COLO829 (cell line): ENCODE results near the gene STIL.

Experiments used
- DNase-seq: peaks from one replicate; pipeline ENCODE4 v3.0.0; 2012; ENCODE audit warnings: low spot score

Gene STIL

DNA sequence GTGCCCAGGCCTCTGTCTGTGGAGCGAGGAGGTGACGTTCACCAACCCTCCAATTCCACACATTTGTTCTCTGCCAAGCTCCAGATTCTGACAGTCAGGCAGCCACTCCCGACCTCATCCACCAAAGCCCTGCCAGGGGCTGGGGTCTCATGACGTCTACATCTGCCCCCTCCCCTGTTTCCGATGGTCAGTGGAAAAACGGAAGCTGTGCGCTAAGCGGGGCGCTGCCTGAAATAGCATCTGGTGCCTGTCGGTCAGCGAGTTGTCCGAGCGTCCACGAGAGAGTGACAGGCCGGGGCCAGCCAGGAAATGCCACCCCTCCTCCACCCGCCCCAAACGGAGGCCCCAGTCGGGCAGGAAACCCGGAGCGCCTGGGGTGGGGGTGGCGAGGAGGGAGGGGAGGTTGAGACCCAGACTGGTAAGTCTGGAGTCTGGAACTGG is 78.7 kb downstream of the STIL start:
- DNase-seq: no peak

DNA sequence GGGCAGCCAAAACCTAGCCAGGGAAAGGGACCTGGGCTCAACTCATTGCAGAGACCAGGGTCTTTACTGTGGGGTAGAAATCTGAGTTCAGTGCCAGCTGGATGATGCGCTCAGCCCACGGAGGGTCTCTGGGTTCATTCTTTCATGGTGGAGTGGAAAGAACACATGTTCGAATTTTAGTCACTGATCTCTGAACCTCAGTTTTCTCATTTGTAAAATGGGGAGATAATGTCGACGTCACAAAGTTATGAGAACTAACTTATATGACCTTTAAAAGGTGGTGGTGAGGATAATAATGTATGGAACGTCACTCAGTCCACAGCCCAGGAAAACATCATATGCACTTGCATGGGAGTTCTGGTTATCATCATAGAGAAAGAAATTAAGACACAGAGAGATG is 80.8 kb downstream of the STIL start:
- no peak for DNase-seq

DNA sequence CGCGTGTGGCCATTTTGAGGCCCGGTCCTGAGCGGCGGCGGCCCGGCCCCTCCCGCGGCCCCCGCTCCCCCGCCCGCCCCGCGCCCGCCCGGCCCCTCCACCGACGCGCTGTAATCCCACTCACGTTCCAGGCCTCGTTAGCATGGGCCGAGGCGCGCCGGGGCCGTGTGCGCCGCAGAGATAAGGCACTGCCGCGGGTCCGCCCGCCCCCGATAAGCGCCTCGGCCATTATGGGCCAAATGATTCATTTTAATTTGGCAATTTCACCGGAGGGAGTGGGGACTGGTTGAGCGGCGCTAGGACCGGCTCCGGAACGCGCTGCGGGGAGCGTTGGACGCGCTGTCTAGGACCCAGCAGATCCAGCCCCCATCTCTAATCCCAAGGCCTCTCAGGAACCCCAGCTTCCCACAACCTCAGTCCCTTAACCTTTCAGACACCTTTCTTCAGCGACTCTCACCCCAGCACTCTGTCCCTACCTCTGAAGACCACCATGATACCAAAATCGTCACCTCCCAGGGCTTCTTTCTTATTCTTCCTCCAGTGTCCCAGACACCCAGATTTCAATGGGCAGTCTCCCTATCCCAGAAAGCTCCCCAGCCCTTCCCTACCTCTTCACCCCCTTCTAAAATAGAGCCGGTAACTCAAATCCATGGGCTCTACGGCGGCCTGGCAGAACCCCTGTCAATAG is 81.6 kb downstream of the STIL start, which contains the start of gene TAL1:
Gene TAL1, minus strand, starts transcription at position 39 of the 688 bp plus-strand sequence. CDS start 6,337 bp downstream, outside the sequence.
- no peak for DNase-seq

DNA sequence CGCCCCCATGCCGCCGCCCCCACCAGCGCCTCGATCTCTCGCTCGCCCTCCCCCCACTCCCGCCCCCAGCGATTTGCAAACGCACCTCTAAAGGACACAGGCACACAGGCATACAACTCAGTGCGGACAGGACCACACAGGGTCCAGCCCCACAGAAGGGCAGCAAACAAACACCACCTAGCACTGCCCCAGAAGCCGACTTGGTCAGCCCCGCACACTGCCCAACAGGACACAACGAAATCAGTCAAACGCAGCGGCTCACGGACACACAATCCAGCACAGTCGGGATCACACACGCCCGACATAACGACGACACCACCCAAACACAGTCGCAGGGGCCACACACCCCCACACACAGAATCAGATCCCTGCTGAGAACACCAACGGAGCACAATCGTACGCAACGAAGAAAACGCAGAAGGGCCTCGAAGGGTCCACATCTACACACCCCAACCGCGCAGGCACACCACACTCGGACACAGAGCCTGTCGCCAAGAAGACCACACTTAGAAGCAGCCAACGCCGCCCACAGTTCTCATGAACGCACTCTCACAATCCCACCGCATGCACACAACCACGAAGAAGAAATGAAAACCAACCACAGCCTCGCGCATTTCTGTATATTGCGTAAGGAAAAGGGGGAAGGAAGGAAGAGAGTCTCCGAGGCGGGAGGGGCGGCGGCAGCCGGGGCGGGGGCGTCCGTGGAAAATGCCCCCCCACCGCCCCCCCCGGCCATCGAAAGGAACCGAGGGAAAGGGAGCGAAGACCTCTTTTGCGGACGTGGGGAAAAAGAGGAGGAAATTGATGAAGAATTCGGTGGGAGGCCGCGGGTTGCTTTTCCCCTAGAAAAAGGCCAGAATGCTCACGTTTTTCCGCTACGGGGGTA is 82.4 kb downstream of the STIL start:
- DNase-seq: no peak

DNA sequence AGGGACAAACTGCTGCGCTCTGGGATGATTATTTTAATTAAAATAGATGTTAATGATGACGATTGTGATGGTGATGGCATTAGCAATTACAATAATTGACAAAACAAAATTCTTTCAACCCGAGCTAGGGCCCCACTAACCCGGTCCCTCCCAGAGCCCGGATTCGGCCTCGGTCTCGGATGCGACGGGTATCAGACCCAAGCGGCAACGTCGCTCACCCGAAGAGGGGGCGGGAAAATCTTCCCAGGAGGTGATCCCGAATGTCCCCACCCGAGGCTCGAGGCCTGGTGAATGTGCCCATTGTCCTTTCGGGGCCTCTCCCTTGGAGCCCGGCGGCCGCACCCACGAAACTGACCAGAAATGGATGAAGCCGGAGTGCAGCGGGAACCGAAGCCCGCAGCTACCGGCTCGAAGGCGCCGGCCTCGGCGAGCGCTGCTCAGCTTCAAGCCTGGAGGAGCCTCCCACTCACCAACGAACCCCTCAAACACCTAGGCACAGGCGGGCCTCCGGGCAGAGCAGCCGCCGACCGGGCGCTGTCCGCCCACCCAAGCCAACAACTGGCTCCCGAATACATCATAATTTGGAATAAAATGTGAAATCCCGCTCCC is 83.2 kb downstream of the STIL start:
- DNase-seq: no peak

DNA sequence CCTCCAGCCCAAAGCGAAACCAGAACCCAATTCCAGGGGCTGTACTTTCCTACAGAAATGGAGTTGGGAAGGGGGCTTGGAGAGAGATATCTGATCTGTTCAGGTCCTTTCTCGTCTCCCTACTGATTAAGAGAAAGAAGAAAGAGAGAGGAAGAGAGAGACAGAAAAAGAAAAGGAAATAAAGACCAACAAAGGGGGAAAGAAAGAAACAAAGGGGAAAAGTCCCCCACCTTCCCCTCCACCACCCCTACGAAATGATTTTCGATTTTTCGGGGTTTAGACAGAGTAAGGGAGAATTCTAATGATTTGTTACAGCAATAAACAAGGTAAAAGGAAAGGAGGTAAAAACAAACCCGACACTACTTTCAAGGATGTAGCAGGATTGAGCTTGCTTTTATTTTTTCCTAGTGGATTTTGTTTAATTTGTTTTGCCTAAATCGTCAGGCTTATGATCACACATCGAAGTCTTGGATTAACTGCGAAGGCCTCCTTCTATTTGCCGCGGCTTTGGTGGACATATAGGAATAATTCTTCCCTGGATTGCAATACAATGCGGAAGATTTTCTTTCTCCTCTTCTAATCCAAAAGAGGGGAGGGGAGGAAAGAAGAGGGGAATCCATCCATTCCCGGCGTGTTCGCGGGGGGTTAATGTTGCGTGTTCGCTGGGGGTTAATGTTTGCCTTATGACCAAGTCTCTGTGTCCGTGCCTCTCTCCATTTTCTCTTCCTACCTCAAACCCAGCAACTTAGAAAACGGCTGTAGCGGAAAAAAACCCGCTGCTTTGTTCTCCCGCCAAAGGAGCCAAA is 83.9 kb downstream of the STIL start:
- DNase-seq: no peak

DNA sequence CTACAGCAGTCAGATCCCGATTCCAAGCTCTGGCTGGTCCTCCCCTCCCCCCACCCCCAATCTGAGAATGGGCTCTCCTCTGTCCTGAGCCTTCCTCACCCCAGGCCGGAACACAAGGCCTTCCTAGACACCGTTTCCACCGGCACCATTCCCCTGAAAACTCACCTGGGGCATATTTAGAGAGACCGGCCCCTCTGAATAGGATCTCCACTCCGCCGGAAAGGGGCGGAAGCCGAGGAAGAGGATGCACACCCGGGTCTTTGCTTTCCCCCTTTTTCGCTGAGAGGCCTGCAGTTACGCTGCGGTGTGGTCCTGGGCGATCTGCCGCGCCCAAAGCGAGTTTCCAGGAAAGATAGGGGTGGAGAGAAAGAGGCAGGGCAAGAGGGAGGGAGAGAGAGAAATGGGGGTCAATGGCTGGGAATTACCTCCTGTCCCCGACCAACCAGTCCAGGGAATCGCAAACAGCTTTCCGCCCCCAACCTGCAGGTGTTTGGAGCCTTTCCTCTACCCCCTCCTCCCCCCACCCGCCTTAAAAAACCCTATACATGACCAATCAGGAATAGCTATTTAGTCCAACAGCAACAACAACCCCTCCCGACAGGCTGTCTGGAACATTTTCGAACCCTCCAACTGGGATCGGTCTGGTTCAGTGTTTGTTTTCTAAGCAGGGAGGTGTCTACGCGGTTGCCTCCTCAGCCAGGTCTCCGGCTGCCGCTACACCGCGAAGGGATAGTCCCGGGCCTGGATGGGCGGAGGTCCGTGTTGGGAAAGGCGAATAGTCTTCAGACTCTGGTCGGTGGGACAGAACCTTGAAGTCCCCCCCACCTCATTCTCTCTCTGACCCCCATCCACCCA is 84.7 kb downstream of the STIL start:
- DNase-seq: no peak

DNA sequence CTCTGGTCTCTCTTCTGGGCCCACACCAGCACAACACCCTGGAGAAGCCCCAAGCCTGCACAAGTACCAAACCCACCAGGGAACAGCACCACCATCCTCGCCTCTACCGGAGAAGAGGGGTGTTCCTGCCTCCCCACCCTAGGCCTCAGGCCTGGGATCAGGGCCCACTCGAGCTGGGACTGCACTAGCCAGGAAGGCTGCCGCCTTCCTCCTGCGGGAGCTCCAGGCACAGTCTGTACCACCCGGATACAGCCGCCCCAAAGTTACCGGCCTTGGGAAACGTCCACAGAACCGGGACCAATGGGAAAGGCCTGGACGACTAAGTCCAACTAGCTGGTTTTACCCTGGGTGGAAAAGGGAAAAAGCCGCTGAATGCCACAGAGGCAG is 85.3 kb downstream of the STIL start:
- no peak for DNase-seq

DNA sequence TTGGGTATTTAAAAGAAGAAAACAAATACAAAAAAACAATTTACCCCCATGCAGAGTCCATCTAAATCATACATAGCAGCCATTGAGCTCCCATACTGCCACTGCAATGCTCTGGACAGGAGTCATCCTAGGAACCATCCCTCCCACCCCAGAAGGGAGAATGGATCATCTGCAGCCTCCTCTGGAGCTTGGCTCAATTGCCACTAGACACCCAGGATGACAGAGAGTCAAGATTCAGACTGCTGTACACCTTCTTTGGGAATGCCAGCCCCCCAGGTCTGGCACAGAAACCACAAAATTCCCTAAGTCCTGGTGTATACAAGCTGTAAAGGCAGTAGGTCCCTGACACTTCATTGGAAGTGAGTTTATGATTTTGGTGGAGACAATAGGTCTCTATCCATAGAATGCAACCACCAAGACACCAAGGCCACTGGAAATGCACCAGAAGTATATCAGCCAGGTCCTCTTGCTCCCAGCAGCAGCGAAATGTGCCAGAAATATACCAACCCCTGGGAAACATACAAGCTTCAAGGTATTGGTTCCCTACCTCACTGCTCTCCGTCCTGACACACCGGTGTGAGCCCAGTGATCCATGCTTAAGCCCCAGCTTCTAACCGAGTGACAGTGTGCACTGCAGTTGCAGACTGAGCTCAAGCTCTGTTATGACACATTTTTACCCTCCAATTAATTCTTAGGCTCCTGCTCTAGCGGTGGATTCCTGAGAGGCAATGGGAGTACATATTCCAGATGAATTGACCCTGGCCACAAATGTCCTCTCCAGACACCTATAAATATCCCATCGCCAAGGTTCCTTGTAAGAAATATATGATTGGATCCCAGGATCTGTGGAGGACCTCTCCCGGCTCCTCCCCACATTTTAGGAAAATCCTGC is 86.4 kb downstream of the STIL start:
- DNase-seq: no peak

DNA sequence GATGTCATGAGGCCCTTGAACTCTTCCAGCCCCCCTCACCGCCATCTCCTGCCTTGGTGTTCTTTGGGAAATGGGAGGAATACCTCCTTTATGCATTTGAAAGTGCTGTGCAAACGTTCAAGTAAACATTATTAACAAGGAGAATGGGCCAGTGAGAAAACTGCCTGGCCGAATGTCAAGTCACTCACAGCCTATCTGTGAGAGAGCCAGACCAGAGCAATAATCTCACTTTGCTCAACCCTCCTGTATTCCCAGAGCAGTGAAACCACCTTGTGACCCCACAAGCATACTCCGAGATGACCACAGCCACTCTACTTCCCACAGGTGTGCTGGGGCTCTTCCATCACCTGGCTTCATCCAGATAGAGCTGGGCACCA is 87.1 kb downstream of the STIL start:
- DNase-seq: no peak

DNA sequence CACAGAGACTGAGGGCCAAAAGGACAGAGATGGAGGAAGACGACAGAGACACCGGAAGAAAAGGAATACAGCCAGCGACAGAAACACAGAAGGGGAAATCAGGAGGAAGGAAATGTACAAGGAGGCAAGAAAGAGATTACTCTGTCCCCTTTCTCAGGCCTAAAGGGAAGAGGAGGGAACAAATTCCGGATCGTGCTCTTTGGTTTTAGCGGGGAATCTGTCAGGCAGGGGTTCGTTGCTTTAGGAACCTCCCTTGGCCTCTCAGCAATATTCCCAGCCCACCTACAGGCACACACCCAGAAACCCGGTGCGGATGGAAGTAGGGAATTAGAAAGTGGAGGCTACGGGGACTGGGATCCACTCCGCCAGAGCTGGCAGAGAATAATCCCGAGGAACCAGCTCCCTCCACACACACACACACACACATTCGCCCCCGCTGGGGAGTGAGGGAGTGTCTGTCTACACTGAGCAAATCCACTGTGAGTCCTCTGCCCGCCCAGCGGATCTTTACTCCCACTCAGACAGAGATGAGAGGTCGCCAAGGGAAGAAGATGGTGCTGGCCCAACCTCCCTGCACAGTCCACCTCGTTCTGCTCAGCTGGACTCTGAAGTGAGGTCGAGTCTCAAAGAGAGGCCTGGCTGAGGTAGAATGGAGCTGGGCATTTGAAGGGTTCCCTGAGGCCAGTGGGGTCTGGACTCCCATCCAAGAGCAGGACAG is 87.7 kb downstream of the STIL start:
- no peak for DNase-seq

DNA sequence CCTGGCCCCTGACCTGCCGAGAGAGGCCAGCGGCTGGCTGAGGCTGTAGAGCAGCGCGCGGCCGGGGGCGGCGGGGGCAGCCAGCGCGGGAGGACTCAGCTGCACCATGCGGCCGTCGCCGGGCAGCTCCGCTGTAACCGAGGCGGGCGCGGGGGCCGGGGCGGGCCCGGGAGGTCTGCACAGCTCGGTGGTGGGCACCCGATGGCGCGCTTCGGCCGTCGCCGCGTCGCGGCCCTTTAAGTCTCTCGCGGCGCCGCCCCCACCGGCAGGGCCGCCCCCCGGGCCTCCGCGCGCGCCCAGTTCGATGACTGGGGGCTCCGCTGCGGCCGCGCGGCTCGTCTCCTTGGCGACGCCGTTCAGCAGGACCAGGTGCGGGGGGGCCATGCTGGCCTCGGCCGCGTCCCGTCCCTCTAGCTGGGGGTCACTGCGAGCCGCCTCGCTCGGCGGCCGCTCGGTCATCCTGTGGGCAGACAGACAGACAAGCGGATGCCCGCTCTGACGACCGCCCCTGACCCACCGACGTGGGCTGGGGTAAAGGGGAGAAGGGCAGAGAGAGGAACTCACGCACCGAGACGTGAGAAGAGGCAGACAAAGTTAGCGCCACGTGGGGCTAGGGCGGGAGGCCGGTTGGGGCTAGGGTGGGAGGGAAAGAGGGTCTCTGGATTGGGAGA is 88.4 kb downstream of the STIL start:
- no peak for DNase-seq

DNA sequence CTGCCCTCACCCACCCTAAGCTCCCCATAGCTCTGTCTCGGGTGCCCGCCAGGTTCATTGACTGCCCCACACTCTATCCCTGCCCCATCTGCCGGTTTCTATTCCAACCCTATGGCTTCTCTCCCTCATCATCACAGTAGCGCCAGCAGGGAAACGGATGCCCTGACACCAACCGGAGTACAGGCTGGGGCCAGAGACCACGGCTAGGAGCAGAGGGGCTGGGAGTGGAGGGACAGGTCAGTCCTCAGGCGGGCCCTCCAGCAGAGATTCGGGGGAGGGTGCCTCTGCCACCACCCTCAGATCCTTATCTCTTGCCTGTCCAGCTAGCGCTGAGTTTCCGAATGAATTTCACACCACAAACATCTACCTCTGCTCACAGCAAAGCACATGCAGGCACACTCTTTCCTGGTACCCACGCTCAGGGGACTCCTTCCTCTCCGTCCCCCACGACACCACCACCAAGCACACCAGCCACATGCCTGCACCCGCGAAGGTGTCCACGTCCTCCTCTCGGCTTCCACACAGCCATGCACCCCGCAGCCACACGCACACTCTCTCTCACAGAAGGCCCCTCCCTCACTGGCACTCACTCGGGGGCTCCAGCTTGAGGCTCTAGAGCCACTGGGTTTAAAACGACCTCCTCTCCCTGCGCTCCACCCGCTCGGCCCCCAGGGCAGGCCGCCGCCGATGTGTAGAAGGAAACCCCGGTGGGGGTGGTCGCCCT is 89.1 kb downstream of the STIL start:
- no peak for DNase-seq

DNA sequence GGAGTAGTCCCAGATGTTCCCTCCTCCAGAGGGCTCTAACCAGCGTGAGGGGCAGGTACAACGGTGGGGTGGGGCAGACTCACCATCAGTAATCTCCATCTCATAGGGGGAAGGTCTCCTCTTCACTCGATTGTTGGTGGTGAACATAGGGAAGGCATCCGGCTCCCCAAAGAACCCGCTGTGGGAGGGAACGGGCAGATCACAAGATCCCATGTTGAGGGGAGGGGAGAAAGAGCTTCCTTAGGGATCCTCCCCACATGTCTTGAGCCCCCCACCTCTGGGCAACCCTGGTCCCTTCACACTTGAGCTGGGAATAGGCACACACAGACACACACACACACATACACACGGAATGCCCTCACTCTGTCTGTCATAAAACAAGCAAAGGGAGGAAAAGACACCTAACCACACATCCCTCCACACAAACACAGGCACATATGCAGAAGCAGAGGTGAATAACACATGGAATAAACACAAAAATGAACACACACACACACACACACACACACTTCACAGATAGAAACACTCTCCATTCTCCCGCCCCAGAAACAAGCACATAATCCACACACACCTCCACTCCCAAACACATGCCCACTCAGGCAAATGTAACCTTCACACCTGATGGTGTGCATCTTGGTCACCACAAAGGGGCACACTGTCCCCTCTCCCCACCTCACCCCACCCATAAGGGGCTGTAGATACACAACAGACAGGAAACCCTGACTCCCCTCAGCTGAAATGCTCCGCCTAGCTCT is 89.8 kb downstream of the STIL start:
- no peak for DNase-seq

DNA sequence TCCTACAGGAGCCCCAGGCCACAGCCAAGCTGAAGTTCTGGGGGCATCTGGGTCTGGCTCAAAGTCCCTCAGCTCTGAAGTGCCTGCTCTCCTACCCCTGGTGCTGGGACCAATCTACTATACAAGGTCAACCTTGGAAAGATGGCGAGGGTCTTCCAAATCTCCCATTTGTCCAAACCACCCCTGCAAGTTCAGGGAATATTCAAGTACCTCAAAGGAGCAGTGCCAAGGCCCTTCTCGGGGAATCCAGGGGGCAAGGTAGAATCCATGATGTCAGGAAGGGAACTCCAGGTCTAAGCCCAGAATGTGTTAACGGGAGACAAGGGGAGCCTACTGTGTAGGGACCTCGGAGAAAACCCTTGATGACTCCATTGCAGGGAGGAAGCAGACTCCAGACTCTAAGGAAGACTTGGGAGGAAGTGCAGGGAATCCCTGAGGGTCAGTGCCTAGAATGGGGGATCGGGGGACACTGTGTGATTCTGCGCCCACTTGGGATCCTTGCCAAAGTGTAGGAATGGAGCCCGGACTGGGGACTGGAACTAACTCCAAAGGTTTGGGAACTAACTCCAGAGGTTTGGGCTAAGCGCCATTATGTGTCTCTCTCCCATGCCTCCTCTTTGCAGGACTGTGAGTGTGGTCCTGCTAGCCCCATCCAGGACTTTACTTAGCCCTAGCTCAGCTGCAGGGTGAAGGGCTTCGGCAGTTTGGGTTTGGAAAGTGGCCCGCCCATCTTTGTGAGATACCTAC is 90.6 kb downstream of the STIL start:
- no peak for DNase-seq

DNA sequence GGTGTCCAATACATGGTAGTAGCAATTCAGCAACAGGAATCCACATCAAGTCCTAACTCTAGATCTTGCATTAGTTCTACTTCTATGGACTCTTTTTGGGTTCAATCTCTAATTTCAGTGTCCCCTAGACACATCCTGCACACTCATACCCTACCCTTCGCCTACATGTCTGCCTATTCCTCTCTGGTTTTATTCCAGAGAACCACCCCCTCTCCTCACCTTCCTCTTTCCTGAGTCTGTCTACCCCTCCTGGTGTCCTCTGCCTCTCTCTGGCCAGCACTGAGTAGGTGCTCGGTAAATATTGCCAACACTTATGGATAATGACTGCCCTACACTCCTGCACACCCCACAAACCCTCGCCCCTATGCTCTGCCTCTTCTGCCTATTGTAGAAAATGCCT is 91.5 kb downstream of the STIL start:
- no peak for DNase-seq
